Spleen (tissue), 11 donors: ENCODE measurements around the gene PHYH. TPM values are rescaled to one million over a fixed set of nuclear protein-coding genes. Genes with fewer than 3 reads are reported as not detected.

Experiments used
- DNase-seq: peaks from one replicate; pipeline ENCODE4 v3.0.0-alpha.2; 2020
- H3K27ac ChIP-seq, 8 donors: fragments of 200-600 bp; sonication (generic) in 7 of 8; 1 replicate in 4 of 8; 2 replicates in 4 of 8; pipeline versions ENCODE4 v1.5.0 to v1.8.0; 2016 to 2021; ENCODE audit warnings: inconsistent platforms in 4 of 8, mild to moderate bottlenecking in 4 of 8, moderate library complexity in 1 of 8
- H3K27me3 ChIP-seq, 7 donors: fragments of 200-600 bp; sonication (generic) in 6 of 7; replicated peaks in 1 of 7; 1 replicate in 4 of 7; 2 replicates in 3 of 7; pipeline versions ENCODE4 v1.5.0 to v1.8.0; 2016 to 2021; ENCODE audit warnings: inconsistent platforms in 3 of 7, mild to moderate bottlenecking in 1 of 7
- H3K36me3 ChIP-seq, 6 donors: fragments of 200-600 bp; sonication (generic) in 5 of 6; 1 replicate in 4 of 6; 2 replicates in 2 of 6; pipeline versions ENCODE4 v1.5.0 to v1.8.0; 2016 to 2021; ENCODE audit warnings: inconsistent platforms in 2 of 6
- H3K4me1 ChIP-seq, 6 donors: fragments of 200-600 bp; sonication (generic) in 5 of 6; 1 replicate in 3 of 6; 2 replicates in 3 of 6; pipeline versions ENCODE4 v1.5.0 to v1.8.0; 2016 to 2021; ENCODE audit warnings: inconsistent platforms in 3 of 6
- H3K4me3 ChIP-seq, 8 donors: fragments of 200-600 bp; sonication (generic) in 7 of 8; 1 replicate in 4 of 8; 2 replicates in 4 of 8; pipeline versions ENCODE4 v1.5.0 to v1.8.0; 2016 to 2021; ENCODE audit warnings: inconsistent platforms in 4 of 8, mild to moderate bottlenecking in 4 of 8, moderate library complexity in 2 of 8
- H3K9me3 ChIP-seq, 8 donors: fragments of 200-600 bp; sonication (generic) in 7 of 8; 1 replicate in 4 of 8; 2 replicates in 4 of 8; pipeline versions ENCODE4 v1.5.0 to v1.8.0; 2016 to 2021; ENCODE audit warnings: inconsistent platforms in 4 of 8
- CTCF ChIP-seq, 11 experiments: fragments of 200-600 bp in 7 of 11; fragments of 450-650 bp in 4 of 11; sonication (generic) in 4 of 11; IDR thresholded peaks in 8 of 11; conservative IDR thresholded peaks in 3 of 11; 1 replicate in 7 of 11; 2 replicates in 4 of 11; pipeline versions ENCODE4 v1.4.0 to v1.8.0; 2016 to 2021; ENCODE audit warnings: antibody characterized with exemption in 11 of 11, inconsistent platforms in 4 of 11, mild to moderate bottlenecking in 1 of 11
- POLR2A ChIP-seq, 3 donors: fragments of 450-650 bp; IDR thresholded peaks; one replicate each; pipeline ENCODE4 v1.5.1; 2017; ENCODE audit warnings: antibody characterized with exemption in 3 of 3, mild to moderate bottlenecking in 1 of 3
- POLR2AphosphoS5 ChIP-seq, 3 donors: sonication (generic); formaldehyde crosslinking; IDR thresholded peaks; one replicate each; pipeline ENCODE4 v1.5.1; 2017; ENCODE audit warnings: antibody characterized with exemption in 3 of 3
- WGBS, 5 donors: extraction: QIAGEN DNeasy Blood & Tissue Kit in 3 of 5; methylation state at CpG; one replicate each; pipeline versions ENCODE4 v1.1.5 to v1.1.7; 2013 to 2018; 5-methylcytosine and 5-hydroxymethylcytosine counted together
- intact Hi-C: fragments of 100-400 bp; cut with DNase I; formaldehyde crosslinking; loops from one replicate; pipeline ENCODE4 v1.15.0; 2023; ENCODE audit warnings: low total_unique reads
- polyA plus RNA-seq, 3 donors: library from polyadenylated mRNA; stranded (reverse); fragments of 200-250 nt; gene quantifications; one replicate each; pipeline ENCODE4 v1.2.1, GENCODE V29; 2013
- total RNA-seq, 7 donors: library from RNA; depleted of rRNA in 3 of 7; stranded (reverse); fragments of >200 nt in 3 of 7; fragmentation: NEBNext Ultra II Directional in 4 of 7; extraction: Animal tissue kit (Norgen Biotek cat#: 25700) in 4 of 7; gene quantifications; one replicate each; pipeline versions ENCODE4 v1.1.0 to v1.2.1, GENCODE V29; 2016 to 2021
- donor health status: healthy with polysubstance abuse.
- donor health status: DM: no; HTN: no; CAD: no; lungs with moderate emphysema.
- donor health status: DM: no; HTN: no; CAD: no.
- donor health status: Bipolar disorder and iron deficiency.
- donor health status: healthy.
- donor health status: DM: no; HTN: no; CAD: no.
- donor health status: DM: yes; HTN: yes; CAD: no.

Gene PHYH
- total and polyA plus RNA-seq, 10 donors = 9.8 to 30.5 (median 13.6) TPM

- DNase-seq = no peak
- H3K9me3 ChIP-seq = peaks cover 0 to 6% (median 0%) of the 10 kb centered on the region in 8 donors
- H3K36me3 ChIP-seq = no peaks in the 10 kb centered on the region
- intact Hi-C loops = no loop called here
- H3K4me3 ChIP-seq = no peak overlapping the region
- peaks cover 0 to 18% (median 0%) of the 10 kb centered on the region in 7 donors for H3K27me3 ChIP-seq
- 72 to 90% (median 86%) methylated on average over 7 of the region's 7 CpGs for WGBS, 5 donors
- no peak for TF ChIP-seq CTCF (IDR thresholded peaks at IDR 0.05 in 8 of 11, conservative IDR thresholded peaks at IDR 0.05 in 3 of 11)
- TF ChIP-seq POLR2A (IDR thresholded peaks at IDR 0.05) = no peak
- TF ChIP-seq POLR2AphosphoS5 (IDR thresholded peaks at IDR 0.05) = no peak
- no peak overlapping the region for H3K27ac ChIP-seq
- H3K4me1 ChIP-seq = no peaks in the 10 kb centered on the region
Observed at GRCh38 chr10:13263591-13263990, 36.3 kb downstream of the PHYH start.

DNA sequence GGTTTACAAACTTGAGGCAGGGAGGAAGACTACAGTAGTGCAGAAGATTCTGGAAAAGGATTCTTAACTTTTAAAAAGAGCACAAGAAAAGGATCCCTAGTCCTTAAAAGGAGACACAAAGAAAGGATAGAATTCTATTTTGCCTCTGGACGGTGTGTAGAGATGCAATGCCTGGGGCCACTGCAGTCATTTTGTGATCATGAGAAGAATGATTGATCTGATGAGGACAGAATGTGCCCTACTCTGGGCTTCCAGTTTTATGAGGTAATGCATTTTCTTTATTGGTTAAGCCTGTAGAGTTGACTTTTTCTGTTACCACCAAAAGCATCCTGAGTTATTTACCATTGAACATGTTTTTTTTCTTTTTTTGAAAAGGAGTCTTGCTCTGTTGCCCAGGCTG lies 37.4 kb downstream of the PHYH start:
- DNase-seq = no peak
- Histone ChIP-seq H3K4me1 (no peaks in the 10 kb centered on the region), H3K9me3 (peaks cover 0 to 6% (median 0%) of the 10 kb centered on the region in 8 donors), H3K36me3 (no peaks in the 10 kb centered on the region), H3K27ac (no peak overlapping the region), H3K4me3 (no peak overlapping the region), H3K27me3 (peaks cover 0 to 18% (median 0%) of the 10 kb centered on the region in 7 donors)
- intact Hi-C loops = no loop called here
- TF ChIP-seq CTCF (IDR thresholded peaks at IDR 0.05 in 8 of 11, conservative IDR thresholded peaks at IDR 0.05 in 3 of 11) = no peak
- no peak for TF ChIP-seq POLR2A (IDR thresholded peaks at IDR 0.05)
- no peak for TF ChIP-seq POLR2AphosphoS5 (IDR thresholded peaks at IDR 0.05)
- 94 to 100% (median 95%) methylated on average over 1 of the region's 1 CpG for WGBS, 5 donors

DNA sequence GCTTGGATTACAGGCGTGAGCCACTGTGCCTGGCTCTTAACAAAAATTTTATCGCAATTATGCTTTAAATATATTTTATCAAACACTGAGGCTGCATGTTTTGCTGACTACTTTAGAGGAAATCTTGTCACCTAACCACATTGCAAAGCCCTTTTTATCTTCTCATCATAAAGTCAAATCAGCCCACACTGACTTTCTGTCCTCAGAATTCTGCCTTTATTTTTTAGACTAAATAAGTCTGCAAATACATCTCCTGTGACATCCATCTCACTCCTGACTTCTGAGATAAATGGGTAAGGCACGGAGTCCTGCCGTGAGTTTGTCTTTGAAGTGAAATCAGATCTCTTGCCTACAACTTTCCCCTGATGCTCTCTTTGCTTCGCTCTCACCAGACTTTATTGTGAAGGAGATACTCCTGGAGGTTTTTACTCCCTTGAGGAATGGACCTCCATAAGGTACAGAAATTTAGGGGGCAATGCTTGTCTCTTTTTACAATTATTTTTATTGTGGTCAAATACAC lies 42.2 kb downstream of the PHYH start:
- 71 to 83% (median 78%) methylated on average over 5 of the region's 5 CpGs for WGBS, 5 donors
- intact Hi-C loops = no loop called here
- DNase-seq = no peak
- Histone ChIP-seq H3K36me3 (no peaks in the 10 kb centered on the region), H3K9me3 (peaks cover 0 to 6% (median 0%) of the 10 kb centered on the region in 8 donors), H3K4me3 (no peak overlapping the region), H3K27ac (no peak overlapping the region), H3K27me3 (peaks cover 0 to 7% (median 0%) of the 10 kb centered on the region in 7 donors), H3K4me1 (no peaks in the 10 kb centered on the region)
- TF ChIP-seq POLR2A (IDR thresholded peaks at IDR 0.05) (no peak), POLR2AphosphoS5 (IDR thresholded peaks at IDR 0.05) (no peak), CTCF (IDR thresholded peaks at IDR 0.05 in 8 of 11, conservative IDR thresholded peaks at IDR 0.05 in 3 of 11) (no peak)

DNA sequence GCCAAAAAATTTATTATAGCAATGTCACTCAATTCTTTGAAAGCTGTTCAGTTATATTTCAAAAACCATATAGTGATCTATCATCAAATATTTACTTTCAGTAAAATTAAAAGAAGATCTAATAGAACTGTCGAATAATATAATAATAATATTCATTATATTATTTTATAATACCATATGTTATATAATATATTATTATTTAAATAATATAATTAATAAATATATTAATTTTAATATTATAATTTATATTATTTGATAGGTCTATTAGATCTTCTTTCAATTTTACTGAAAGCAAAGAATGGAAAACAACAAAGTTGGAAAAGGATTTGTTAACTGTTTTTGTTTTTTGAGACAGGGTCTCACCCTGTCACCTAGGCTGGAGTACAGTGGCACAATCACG lies 43.2 kb downstream of the PHYH start:
- Histone ChIP-seq H3K4me1 (no peaks in the 10 kb centered on the region), H3K27me3 (no peaks in the 10 kb centered on the region)

More for the DNA sequence above, 43.2 kb downstream of the PHYH start:
- WGBS, 5 donors = 90 to 98% (median 93%) methylated on average over 2 of the region's 2 CpGs
- intact Hi-C loops = no loop called here
- Histone ChIP-seq H3K36me3 (no peaks in the 10 kb centered on the region), H3K4me3 (no peak overlapping the region), H3K9me3 (peaks cover 0 to 6% (median 0%) of the 10 kb centered on the region in 8 donors), H3K27ac (no peak overlapping the region)
- TF ChIP-seq CTCF (IDR thresholded peaks at IDR 0.05 in 8 of 11, conservative IDR thresholded peaks at IDR 0.05 in 3 of 11) = no peak
- no peak for TF ChIP-seq POLR2A (IDR thresholded peaks at IDR 0.05)
- no peak for TF ChIP-seq POLR2AphosphoS5 (IDR thresholded peaks at IDR 0.05)
- no peak for DNase-seq
